GM06990 (cell line): ENCODE measurements around the gene SEPTIN2.
"Not testable (repeated sequence)": the region's sequence is repeated elsewhere in the genome, so short reads cannot be mapped to it uniquely, and the experiment has no call there.

Experiments used
- DNase-seq: peaks from one replicate; pipeline ENCODE4 v3.0.0-alpha.2; 2011; ENCODE audit not compliant: insufficient read length; ENCODE audit errors: extremely low read depth
- H3K27me3 ChIP-seq: replicated peaks from 2 replicates; pipeline ENCODE4 v1.6.0; 2011; ENCODE audit warnings: low read length; ENCODE audit not compliant: control insufficient read depth, insufficient read depth
- H3K36me3 ChIP-seq: 2 replicates; pipeline ENCODE4 v1.5.1; 2011; ENCODE audit warnings: low read length; ENCODE audit not compliant: control insufficient read depth, insufficient read depth
- H3K4me3 ChIP-seq: replicated peaks from 2 replicates; pipeline ENCODE4 v1.5.1; 2011; ENCODE audit warnings: low read depth, mild to moderate bottlenecking, control low read depth, low read length
- CTCF ChIP-seq: IDR thresholded peaks from 2 replicates; pipeline ENCODE4 v1.5.1; 2011; ENCODE audit warnings: low read length, control low read depth, mild to moderate bottlenecking, inconsistent platforms; ENCODE audit not compliant: insufficient read depth, poor library complexity, severe bottlenecking

The SEPTIN2 gene

GRCh38 chr2:241366678-241367077 is 51.0 kb downstream of the SEPTIN2 start:
- no peaks in the 10 kb centered on the region for H3K27me3 ChIP-seq
- TF ChIP-seq CTCF: no peak
- H3K36me3 ChIP-seq: no peaks in the 10 kb centered on the region
- no peak for DNase-seq
- H3K4me3 ChIP-seq: no peak overlapping the region

- H3K4me3 ChIP-seq: no peak overlapping the region
- TF ChIP-seq CTCF: no peak
- DNase-seq: no peak
- no peaks in the 10 kb centered on the region for H3K36me3 ChIP-seq
- no peaks in the 10 kb centered on the region for H3K27me3 ChIP-seq
These were observed 52.9 kb downstream of the SEPTIN2 start for GRCh38 chr2:241368643-241369042.

- TF ChIP-seq CTCF: no peak
- Histone ChIP-seq H3K4me3 (no peak overlapping the region), H3K27me3 (no peaks in the 10 kb centered on the region), H3K36me3 (peaks cover 2% of the 10 kb centered on the region)
- no peak for DNase-seq
These were observed 56.8 kb downstream of the SEPTIN2 start for GRCh38 chr2:241372361-241372992.

- no peak for DNase-seq
- H3K4me3 ChIP-seq: no peak overlapping the region
- no peak for TF ChIP-seq CTCF
These were observed 57.7 kb downstream of the SEPTIN2 start for GRCh38 chr2:241373446-241373845.

GRCh38 chr2:241373906-241374305 is 58.2 kb downstream of the SEPTIN2 start:
- not testable (repeated sequence) for H3K4me3 ChIP-seq, H3K36me3 ChIP-seq, DNase-seq, H3K27me3 ChIP-seq

More at GRCh38 chr2:241373446-241373845, 57.7 kb downstream of the SEPTIN2 start:
- Histone ChIP-seq H3K36me3 (peaks cover 2% of the 10 kb centered on the region), H3K27me3 (no peaks in the 10 kb centered on the region)

- peaks cover 2% of the 10 kb centered on the region for H3K36me3 ChIP-seq
- no peak overlapping the region for H3K4me3 ChIP-seq
- no peak for TF ChIP-seq CTCF
- H3K27me3 ChIP-seq: no peaks in the 10 kb centered on the region
- DNase-seq: no peak
These were observed 59.6 kb downstream of the SEPTIN2 start for GRCh38 chr2:241375300-241375699.
